ENCODE measurements around the gene OGDH.

The OGDH gene

GRCh38 chr7:44638611-44639557 lies 32.5 kb downstream of the OGDH start:
- DNase-seq = peak; percentile 74

- no peak for DNase-seq
Measured at GRCh38 chr7:44639671-44640321, 33.4 kb downstream of the OGDH start.

- no peak for DNase-seq
Measured at GRCh38 chr7:44643206-44643605, 36.8 kb downstream of the OGDH start.

- no peak for DNase-seq
Measured at GRCh38 chr7:44645254-44645653, 38.8 kb downstream of the OGDH start.

GRCh38 chr7:44645696-44646095 lies 39.3 kb downstream of the OGDH start:
- DNase-seq = no peak

GRCh38 chr7:44646176-44646920 lies 39.9 kb downstream of the OGDH start:
- no peak for DNase-seq

GRCh38 chr7:44646921-44647636 lies 40.7 kb downstream of the OGDH start:
- DNase-seq = no peak

GRCh38 chr7:44647981-44648714 lies 41.7 kb downstream of the OGDH start:
- no peak for DNase-seq

GRCh38 chr7:44650242-44650641 lies 43.8 kb downstream of the OGDH start:
- DNase-seq = no peak

- no peak for DNase-seq
Measured at GRCh38 chr7:44650772-44651171, 44.3 kb downstream of the OGDH start.

GRCh38 chr7:44652535-44652934 lies 46.1 kb downstream of the OGDH start:
- DNase-seq = no peak

- DNase-seq = no peak
Measured at GRCh38 chr7:44654255-44654796, 47.9 kb downstream of the OGDH start.

GRCh38 chr7:44655341-44655740 lies 48.9 kb downstream of the OGDH start:
- no peak for DNase-seq

- DNase-seq = no peak
Measured at GRCh38 chr7:44658979-44659378, 52.6 kb downstream of the OGDH start.

GRCh38 chr7:44661233-44661632 lies 54.8 kb downstream of the OGDH start:
- no peak for DNase-seq

- no peak for DNase-seq
Measured at GRCh38 chr7:44664780-44665461, 58.5 kb downstream of the OGDH start.

GRCh38 chr7:44665531-44666213 lies 59.2 kb downstream of the OGDH start:
- DNase-seq = no peak

- no peak for DNase-seq
Measured at GRCh38 chr7:44666566-44666965, 60.1 kb downstream of the OGDH start.

GRCh38 chr7:44667190-44667589 lies 60.8 kb downstream of the OGDH start:
- no peak for DNase-seq

- no peak for DNase-seq
Measured at GRCh38 chr7:44671069-44671468, 64.6 kb downstream of the OGDH start.

- DNase-seq = no peak
Measured at GRCh38 chr7:44673324-44673723, 66.9 kb downstream of the OGDH start.
